Measurements from ENCODE around the gene SLC25A34. TPM values are rescaled to one million over a fixed set of nuclear protein-coding genes. Genes with fewer than 3 reads are reported as not detected.

SLC25A34 gene
- total RNA-seq, 1 donor = 0.54 TPM

- H3K4me3 ChIP-seq (ENCODE audit: low read depth, low read length) = no peak within 1 kb of the TSS
- DNase-seq (ENCODE audit: low read depth) = no peak
- TF ChIP-seq, protein P1, sequence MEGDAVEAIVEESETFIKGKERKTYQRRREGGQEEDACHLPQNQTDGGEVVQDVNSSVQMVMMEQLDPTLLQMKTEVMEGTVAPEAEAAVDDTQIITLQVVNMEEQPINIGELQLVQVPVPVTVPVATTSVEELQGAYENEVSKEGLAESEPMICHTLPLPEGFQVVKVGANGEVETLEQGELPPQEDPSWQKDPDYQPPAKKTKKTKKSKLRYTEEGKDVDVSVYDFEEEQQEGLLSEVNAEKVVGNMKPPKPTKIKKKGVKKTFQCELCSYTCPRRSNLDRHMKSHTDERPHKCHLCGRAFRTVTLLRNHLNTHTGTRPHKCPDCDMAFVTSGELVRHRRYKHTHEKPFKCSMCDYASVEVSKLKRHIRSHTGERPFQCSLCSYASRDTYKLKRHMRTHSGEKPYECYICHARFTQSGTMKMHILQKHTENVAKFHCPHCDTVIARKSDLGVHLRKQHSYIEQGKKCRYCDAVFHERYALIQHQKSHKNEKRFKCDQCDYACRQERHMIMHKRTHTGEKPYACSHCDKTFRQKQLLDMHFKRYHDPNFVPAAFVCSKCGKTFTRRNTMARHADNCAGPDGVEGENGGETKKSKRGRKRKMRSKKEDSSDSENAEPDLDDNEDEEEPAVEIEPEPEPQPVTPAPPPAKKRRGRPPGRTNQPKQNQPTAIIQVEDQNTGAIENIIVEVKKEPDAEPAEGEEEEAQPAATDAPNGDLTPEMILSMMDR (IDR thresholded peaks at IDR 0.05; ENCODE audit: insufficient read depth, low read length) = no peak
Measured at GRCh38 chr1:15742339-15742801, 6.3 kb downstream of the SLC25A34 start, which contains the start of gene TMEM82. TMEM82 (plus strand) TSS chr1:15742499; CDS start chr1:15742560, 61 bp downstream.

DNA sequence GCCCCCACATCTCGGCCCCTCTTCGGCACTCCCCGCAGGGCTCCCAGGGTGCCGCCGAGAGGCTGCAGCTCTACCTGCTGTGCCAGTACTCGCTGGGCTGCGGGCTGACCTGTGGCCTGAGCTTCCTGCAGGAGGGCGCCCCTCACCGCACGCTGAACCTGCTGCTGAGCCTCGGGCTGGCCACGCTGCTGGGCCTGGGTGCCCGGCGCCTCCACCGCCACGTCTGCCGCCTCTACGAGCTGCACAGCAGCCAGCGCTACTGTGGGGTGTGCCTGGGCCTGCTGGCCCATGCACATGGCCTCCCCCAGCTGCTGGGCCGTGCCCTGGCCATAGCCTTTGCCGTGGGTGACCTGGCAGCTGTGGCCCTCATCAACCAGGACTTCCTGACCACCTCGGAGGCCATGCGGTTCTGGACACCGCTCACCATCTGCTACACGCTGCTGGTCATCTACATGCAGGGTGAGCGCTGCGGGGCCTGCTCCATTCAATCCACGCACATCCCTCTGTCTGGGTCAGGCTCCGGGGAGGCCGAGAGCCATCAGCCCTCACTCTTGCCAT lies 8.1 kb downstream of the SLC25A34 start:
- TF ChIP-seq, protein P1 (IDR thresholded peaks at IDR 0.05; ENCODE audit: insufficient read depth, low read length) = no peak
- no peak for DNase-seq (ENCODE audit: low read depth)
- no peak overlapping the region for H3K4me3 ChIP-seq (ENCODE audit: low read depth, low read length)

DNA sequence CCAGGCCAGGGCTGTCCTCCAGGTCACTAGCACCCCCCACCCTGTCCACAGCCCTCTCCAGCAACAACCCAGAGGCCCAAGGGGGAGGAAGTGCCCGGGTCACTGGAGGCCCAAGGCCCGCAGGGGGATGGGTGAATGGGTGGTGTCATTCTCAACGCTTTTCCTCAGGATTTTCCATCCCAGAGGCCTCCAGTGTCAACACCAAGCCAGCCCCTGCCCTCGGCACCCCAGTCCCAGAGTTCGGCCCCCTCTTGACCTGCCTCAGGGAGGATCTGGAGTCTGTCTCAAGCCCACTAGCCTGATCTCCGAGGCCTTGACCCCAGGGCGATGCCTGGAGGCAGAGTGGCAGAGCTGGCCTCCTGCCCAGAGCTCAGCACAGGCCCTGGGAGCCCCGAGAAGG lies 11.3 kb downstream of the SLC25A34 start:
- TF ChIP-seq, protein P1 (IDR thresholded peaks at IDR 0.05; ENCODE audit: insufficient read depth, low read length) = no peak
- DNase-seq (ENCODE audit: low read depth) = no peak
- H3K4me3 ChIP-seq (ENCODE audit: low read depth, low read length) = no peak overlapping the region

GRCh38 chr1:15748264-15748663 lies 12.2 kb downstream of the SLC25A34 start:
- H3K4me3 ChIP-seq (ENCODE audit: low read depth, low read length) = no peak overlapping the region
- TF ChIP-seq, protein P1 (IDR thresholded peaks at IDR 0.05; ENCODE audit: insufficient read depth, low read length) = no peak
- no peak for DNase-seq (ENCODE audit: low read depth)

GRCh38 chr1:15748690-15749398 lies 12.8 kb downstream of the SLC25A34 start:
- DNase-seq (ENCODE audit: low read depth) = no peak
- H3K4me3 ChIP-seq (ENCODE audit: low read depth, low read length) = no peak overlapping the region
- TF ChIP-seq, protein P1 (IDR thresholded peaks at IDR 0.05; ENCODE audit: insufficient read depth, low read length) = no peak

DNA sequence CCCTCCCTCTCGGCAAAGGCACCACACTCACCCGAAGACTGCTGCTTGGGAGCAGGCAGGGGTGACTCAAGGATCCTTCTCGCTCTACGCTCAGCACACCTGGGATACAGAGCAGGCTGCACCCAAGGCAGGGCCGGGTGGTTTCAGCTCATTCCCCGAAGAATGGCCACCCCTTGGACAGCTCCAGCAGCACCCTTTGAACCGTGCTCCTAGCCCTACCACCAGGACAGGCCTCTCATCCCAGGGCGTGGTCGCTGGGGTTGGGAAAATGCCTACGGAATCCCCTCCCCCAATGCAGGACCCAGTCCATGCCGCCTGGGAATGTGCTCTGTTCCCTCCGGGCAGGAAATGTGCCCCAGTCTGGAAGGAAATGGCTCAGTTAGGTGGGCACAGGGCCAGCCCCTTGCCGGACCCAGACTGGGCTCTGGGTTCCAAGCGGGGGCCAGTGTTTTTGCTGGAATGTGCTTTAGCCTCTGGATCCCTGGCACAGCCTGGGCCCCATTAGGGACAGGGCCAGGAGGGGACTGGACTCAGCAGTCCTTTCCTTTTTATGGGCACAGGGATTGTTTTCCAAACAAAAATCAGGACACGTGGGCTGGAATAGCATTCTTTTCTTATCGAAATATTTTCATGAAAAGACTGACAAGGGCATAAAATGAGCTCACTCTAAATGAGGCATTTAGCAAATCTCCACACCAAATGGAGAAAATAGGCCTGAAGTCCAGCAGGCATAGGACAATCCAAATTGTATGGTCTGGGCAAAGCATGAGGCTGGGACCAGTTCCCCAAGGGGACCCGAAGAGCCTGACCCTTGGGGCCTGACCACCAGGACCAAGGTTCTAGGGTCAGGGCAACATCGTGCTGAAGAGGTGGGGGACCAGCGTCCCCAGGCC lies 13.6 kb downstream of the SLC25A34 start:
- peak; percentile 51 for DNase-seq (ENCODE audit: low read depth)
- TF ChIP-seq, protein P1 (IDR thresholded peaks at IDR 0.05; ENCODE audit: insufficient read depth, low read length) = no peak
- H3K4me3 ChIP-seq (ENCODE audit: low read depth, low read length) = no peak overlapping the region

All from fibroblast of the aortic adventitia (primary cell).